CD4-positive, alpha-beta memory T cell (primary cell): ENCODE measurements around the gene PTGDS. TPM values are rescaled to one million over a fixed set of nuclear protein-coding genes. Genes with fewer than 3 reads are reported as not detected.

Experiments
- CTCF ChIA-PET: fragments of 350-600 bp; sonication (Branson Sonifier 250); formaldehyde crosslinking; loops from one replicate; lab custom pipeline; 2021; ENCODE audit warnings: inconsistent platforms; ENCODE audit not compliant: partially characterized antibody; lab: Charles Lee
- POLR2A ChIA-PET: fragments of 350-600 bp; sonication (Branson Sonifier 250); formaldehyde crosslinking; loops from one replicate; lab custom pipeline; 2021; ENCODE audit not compliant: partially characterized antibody; lab: Charles Lee
- DNase-seq, 5 donors: peaks; one replicate each; pipeline versions ENCODE4 v3.0.0 to v3.0.0-alpha.2; 2020 to 2022; ENCODE audit warnings: mixed read lengths in 1 of 5
- H3K27ac ChIP-seq: one replicate; pipeline ENCODE4 v1.7.0; 2013; ENCODE audit warnings: low read depth, low read length
- H3K27me3 ChIP-seq: 2 replicates; pipeline ENCODE4 v1.7.0; 2013; ENCODE audit warnings: mild to moderate bottlenecking, low read length, moderate library complexity; ENCODE audit not compliant: insufficient read depth
- H3K36me3 ChIP-seq: 2 replicates; pipeline ENCODE4 v1.7.0; 2013; ENCODE audit warnings: mild to moderate bottlenecking, low read length, moderate library complexity; ENCODE audit not compliant: insufficient read depth
- H3K4me1 ChIP-seq: 2 replicates; pipeline ENCODE4 v1.7.0; 2013; ENCODE audit warnings: mild to moderate bottlenecking, low read length, moderate library complexity; ENCODE audit not compliant: insufficient read depth
- H3K4me3 ChIP-seq, 2 donors: one replicate each; pipeline ENCODE4 v1.7.0; 2013; ENCODE audit warnings: low read length in 2 of 2, mild to moderate bottlenecking in 1 of 2
- H3K9me3 ChIP-seq, 2 donors: one replicate each; pipeline ENCODE4 v1.7.0; 2013; ENCODE audit warnings: low read length in 2 of 2, control low read depth in 1 of 2; ENCODE audit not compliant: control insufficient read depth in 1 of 2
- H3K27ac Mint-ChIP-seq, 7 donors: one replicate each; pipeline ENCODE4 v1.8.0; 2020 to 2021; ENCODE audit warnings: mixed read lengths in 7 of 7, mild to moderate bottlenecking in 6 of 7, inconsistent platforms in 3 of 7, moderate library complexity in 3 of 7
- H3K27me3 Mint-ChIP-seq, 2 donors: one replicate each; pipeline ENCODE4 v1.8.0; 2020 to 2021; ENCODE audit warnings: mixed read lengths in 2 of 2
- H3K36me3 Mint-ChIP-seq, 2 donors: one replicate each; pipeline ENCODE4 v1.8.0; 2020 to 2021; ENCODE audit warnings: mixed read lengths in 2 of 2, inconsistent platforms in 1 of 2, mild to moderate bottlenecking in 1 of 2
- H3K4me1 Mint-ChIP-seq, 4 donors: one replicate each; pipeline ENCODE4 v1.8.0; 2020 to 2021; ENCODE audit warnings: mixed read lengths in 4 of 4, mild to moderate bottlenecking in 1 of 4
- H3K4me3 Mint-ChIP-seq, 8 donors: one replicate each; pipeline ENCODE4 v1.8.0; 2020 to 2021; ENCODE audit warnings: mixed read lengths in 8 of 8, mild to moderate bottlenecking in 7 of 8, moderate library complexity in 6 of 8, inconsistent platforms in 3 of 8
- H3K9me3 Mint-ChIP-seq, 8 donors: one replicate each; pipeline ENCODE4 v1.8.0; 2020 to 2021; ENCODE audit warnings: mixed read lengths in 8 of 8, mild to moderate bottlenecking in 5 of 8, inconsistent platforms in 3 of 8, moderate library complexity in 1 of 8
- intact Hi-C: fragments of 100-400 bp; cut with micrococcal nuclease; formaldehyde crosslinking; loops from one replicate; pipeline ENCODE4 v1.15.1; 2023
- polyA plus RNA-seq, 2 donors: library from polyadenylated mRNA; unstranded; fragments of 300-500 nt; fragmentation: Illumina TruSeq; gene quantifications; one replicate each; pipeline ENCODE4 v1.2.3, GENCODE V29; 2021
- total RNA-seq, 2 experiments: library from RNA; stranded (reverse); gene quantifications; one replicate each; pipeline ENCODE4 v1.2.3, GENCODE V29; 2021

Gene PTGDS
- total and polyA plus RNA-seq, 4 experiments from 2014 or later = 1.7 to 5.1 (median 4.3) TPM

DNA sequence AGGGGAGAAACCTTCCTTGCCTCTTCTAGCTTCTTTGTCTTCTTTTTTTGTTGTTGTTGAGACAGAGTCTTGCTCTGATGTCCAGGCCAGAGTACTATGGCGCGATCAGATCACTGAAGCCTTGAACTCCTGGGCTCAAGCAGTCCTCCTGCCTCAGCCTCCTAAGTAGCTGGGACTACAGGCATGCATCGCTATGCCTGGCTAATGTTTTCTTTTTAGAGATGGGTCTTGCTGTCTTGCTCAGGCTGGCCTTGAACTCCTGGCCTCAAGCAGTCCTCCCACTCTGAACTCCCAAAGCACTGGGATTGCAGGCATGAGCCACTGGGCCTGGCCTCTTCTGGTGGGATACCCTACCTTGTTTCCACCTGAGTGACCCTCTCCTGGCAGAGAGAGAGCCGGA is 11.6 kb downstream of the PTGDS start:
- Histone ChIP-seq H3K27me3 (peaks cover under 1% of the 10 kb centered on the region), H3K27ac (no peak overlapping the region), H3K4me3 (no peak overlapping the region), H3K36me3 (peaks cover 5% of the 10 kb centered on the region), H3K9me3 (no peaks in the 10 kb centered on the region), H3K4me1 (peaks cover 22% of the 10 kb centered on the region)
- DNase-seq = no peak
- Mint-ChIP-seq H3K27me3 (peaks cover 3 to 12% of the 10 kb centered on the region in 2 donors), H3K4me3 (no peak overlapping the region), H3K4me1 (peaks cover 5 to 32% (median 15%) of the 10 kb centered on the region in 4 donors), H3K36me3 (peaks cover 0 to 7% of the 10 kb centered on the region in 2 donors), H3K27ac (peak overlapping the region in 1 of 7 donors; percentile 17), H3K9me3 (no peaks in the 10 kb centered on the region)
- CTCF ChIA-PET = interaction anchor here (1.3 kb wide), 1 partner anchor 42 kb away, joined by 5 read pairs; the partner anchor contains the start of gene FUT7
- intact Hi-C loops = no loop called here
- POLR2A ChIA-PET = interaction anchor here (1.8 to 5.4 kb wide), 2 partner anchors 14 to 39 kb away, joined by 5 to 52 read pairs; partner anchors contain the start of genes ABCA2 and FUT7

DNA sequence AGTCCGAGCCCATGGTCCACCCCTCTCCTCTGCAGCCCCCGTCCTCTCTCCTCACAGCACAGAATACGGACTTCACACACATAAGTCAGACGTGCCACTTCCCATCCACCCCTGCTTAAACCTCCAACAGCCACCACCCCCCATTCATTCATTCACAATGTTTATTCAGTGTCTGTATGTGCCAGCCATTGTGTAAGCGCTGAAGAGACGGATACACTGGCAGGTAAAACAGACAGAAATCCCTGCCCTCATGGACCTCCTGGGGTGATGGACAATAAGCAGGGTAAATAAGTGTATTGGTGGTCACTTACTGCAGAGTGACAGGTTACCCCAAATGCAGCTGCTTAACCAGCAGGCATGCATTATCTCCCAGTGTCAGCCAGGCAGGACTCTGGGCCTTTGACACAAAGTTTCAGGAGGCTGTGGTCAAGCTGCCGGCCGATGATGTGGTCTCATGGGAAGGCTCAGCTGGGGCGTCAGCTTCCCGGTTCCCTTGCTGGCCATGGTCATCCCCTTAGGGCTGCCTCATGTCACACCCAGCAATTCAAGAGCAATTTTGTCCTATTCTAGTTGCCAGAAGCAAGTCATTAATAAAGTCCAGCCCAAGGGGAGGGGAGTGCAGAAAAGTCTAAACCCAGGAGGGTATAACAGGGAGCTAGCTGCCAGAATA is 13.1 kb downstream of the PTGDS start:
- peaks cover 26% of the 10 kb centered on the region for H3K4me1 ChIP-seq
- ChIA-PET CTCF (interaction anchor here (0.6 to 1.7 kb wide), 4 partner anchors 9 to 45 kb away, joined by 3 to 5 read pairs (median 3); no protein-coding TSS in a partner anchor), POLR2A (interaction anchor here (1.0 to 6.9 kb wide), 10 partner anchors 10 to 104 kb away, joined by 3 to 57 read pairs (median 18); partner anchors contain the start of genes ABCA2, C8G, FBXW5 and FUT7)
- no peaks in the 10 kb centered on the region for H3K9me3 ChIP-seq
- no peaks in the 10 kb centered on the region for H3K27me3 ChIP-seq
- no peaks in the 10 kb centered on the region for H3K9me3 Mint-ChIP-seq
- intact Hi-C loops = no loop called here
- peaks cover 7% of the 10 kb centered on the region for H3K36me3 ChIP-seq
- peak overlapping the region in 6 of 7 donors; percentile 38 to 86 (median 70) for H3K27ac Mint-ChIP-seq
- no peak overlapping the region for H3K27ac ChIP-seq
- H3K27me3 Mint-ChIP-seq = peaks cover 0 to 9% of the 10 kb centered on the region in 2 donors
- DNase-seq = no peak
- peak overlapping the region; percentile 1 to 84 (median 70) for H3K4me3 Mint-ChIP-seq
- peaks cover 0 to 7% of the 10 kb centered on the region in 2 donors for H3K36me3 Mint-ChIP-seq
- H3K4me3 ChIP-seq = no peak overlapping the region
- H3K4me1 Mint-ChIP-seq = peaks cover 4 to 29% (median 14%) of the 10 kb centered on the region in 4 donors

DNA sequence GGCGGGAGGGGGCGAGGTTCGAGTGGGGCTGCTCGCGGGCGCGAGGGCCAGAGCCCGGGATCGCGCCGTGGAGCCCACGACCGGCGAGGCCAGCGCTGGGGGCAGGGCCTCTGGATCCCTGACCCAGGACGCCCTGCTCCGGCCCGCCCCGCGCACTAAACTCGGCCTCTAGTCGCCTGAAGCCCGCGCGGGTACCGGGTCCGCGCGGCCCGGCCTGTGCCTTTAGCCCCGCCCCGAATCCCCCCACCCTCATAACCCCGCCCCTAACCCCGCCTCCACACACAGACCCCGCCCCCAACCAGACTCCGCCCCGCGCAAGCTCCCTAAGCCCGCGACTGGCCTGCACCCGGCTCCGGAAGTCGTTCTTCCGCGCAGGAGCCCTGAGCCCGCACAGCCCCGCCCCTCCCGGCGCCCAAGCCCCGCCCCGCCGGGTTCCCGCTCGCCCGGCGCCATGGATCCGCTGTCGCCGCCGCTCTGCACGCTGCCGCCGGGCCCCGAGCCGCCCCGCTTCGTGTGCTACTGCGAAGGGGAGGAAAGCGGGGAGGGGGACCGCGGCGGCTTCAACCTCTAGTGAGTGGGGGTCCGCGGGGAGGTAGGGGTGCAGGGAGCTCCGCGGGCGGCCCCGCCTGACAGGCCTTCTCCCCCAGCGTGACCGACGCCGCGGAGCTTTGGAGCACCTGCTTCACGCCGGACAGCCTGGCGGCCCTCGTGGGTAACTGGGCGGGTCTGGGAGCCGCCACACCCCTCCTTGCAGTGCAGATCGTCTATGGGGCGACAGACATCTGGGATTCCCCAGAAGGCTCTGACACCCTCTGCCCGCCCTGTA is 14.9 kb downstream of the PTGDS start, which contains the start of gene PAXX:
Gene PAXX, plus strand, starts transcription at position 430 of the 826 bp plus-strand sequence. Its CDS starts 22 bp downstream, at position 452.
- Histone ChIP-seq H3K9me3 (no peaks in the 10 kb centered on the region), H3K27me3 (no peaks in the 10 kb centered on the region), H3K4me1 (peaks cover 41% of the 10 kb centered on the region), H3K27ac (peak within 1 kb of the TSS; percentile 85), H3K4me3 (peak within 1 kb of the TSS; percentile 86 to 90), H3K36me3 (peaks cover 7% of the 10 kb centered on the region)
- H3K27ac Mint-ChIP-seq = peak within 1 kb of the TSS; percentile 83 to 94 (median 88)
- peaks cover 4 to 41% (median 20%) of the 10 kb centered on the region in 4 donors for H3K4me1 Mint-ChIP-seq
- H3K27me3 Mint-ChIP-seq = peaks cover 0 to 5% of the 10 kb centered on the region in 2 donors
- intact Hi-C loops = loop anchor here (1.0 to 2.0 kb wide), 5 partner anchors 13 to 201 kb away; partner anchors contain the start of genes ABCA2, AJM1, C8G and FBXW5
- H3K9me3 Mint-ChIP-seq = no peaks in the 10 kb centered on the region
- peak within 1 kb of the TSS; percentile 84 to 92 (median 88) for H3K4me3 Mint-ChIP-seq
- peaks cover 0 to 10% of the 10 kb centered on the region in 2 donors for H3K36me3 Mint-ChIP-seq
- DNase-seq = peak; percentile 92 to 93 (median 93)
- POLR2A ChIA-PET = interaction anchor here (0.7 to 6.9 kb wide), 31 partner anchors 8 to 430 kb away, joined by 3 to 57 read pairs (median 4); partner anchors contain the start of genes ABCA2, AJM1, C8G and EXD3
- CTCF ChIA-PET = interaction anchor here (0.8 to 3.4 kb wide), 10 partner anchors 11 to 205 kb away, joined by 3 to 21 read pairs (median 4); partner anchors contain the start of genes C8G, FUT7 and NPDC1

DNA sequence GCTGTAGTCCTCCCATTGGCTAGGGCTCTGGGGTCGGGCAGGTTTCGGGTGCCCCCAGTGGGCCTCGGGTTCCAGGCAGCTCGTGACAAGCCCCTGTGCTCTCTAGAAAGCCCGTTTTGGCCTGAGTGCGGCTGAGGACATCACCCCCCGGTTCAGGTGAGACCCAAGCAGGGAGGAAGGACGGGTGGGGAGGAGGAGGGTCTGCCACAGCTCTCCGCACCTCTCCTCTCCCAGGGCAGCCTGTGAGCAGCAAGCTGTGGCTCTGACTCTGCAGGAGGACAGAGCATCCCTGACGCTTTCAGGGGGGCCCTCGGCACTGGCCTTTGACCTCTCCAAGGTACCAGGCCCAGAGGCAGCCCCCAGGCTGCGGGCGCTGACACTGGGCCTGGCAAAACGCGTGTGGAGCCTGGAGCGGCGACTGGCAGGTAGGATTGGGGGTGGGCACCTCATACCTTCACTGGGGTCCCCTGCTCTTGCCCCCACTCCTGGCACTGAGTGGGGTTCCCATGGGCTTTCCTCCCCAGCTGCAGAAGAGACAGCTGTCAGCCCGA is 15.6 kb downstream of the PTGDS start:
- H3K36me3 ChIP-seq = peaks cover 7% of the 10 kb centered on the region

DNA sequence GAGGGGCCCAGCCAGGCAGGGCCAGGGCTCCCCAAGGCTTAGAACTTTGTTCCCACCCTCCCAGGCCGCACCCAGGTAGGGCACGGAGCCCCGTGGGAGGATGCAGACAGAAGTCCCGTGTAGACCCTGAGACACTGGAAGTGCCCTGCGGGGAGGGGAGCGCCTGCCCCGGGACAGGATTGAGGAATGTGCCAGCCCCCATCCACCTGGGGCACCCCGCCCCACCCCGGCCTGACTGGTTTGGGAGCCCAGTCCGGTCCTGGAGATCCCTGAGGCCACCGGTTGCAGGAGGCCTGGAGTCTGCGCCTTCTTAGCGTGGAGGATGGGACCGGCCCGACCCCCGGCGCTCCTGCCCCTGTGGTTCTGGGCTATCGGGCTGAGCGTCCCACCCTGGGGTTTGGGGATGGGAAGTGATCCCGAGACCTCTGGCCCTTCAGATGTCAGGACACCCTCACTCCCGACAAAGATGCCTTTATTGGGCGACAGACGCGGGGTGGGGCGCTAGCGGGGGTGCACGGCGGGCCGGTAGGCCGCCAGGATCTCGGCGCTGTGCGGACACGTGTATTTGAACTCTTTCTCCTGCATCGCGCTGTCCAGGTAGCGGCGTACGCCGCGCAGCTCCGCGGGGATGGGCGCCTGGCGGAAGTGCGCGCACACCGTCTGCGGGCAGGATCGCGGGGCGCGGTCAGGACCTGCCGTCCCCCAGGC is 17.0 kb downstream of the PTGDS start:
- H3K36me3 ChIP-seq = peaks cover 7% of the 10 kb centered on the region
- CTCF ChIA-PET = interaction anchor here (1.1 to 3.4 kb wide), 2 partner anchors 35 to 152 kb away, joined by 4 to 21 read pairs; partner anchors contain the start of gene AJM1

More for the DNA sequence above, 15.6 kb downstream of the PTGDS start:
- ChIA-PET CTCF (interaction anchor here (0.5 to 3.4 kb wide), 6 partner anchors 37 to 205 kb away, joined by 3 to 21 read pairs (median 4); partner anchors contain the start of genes AJM1 and NPDC1), POLR2A (interaction anchor here (0.6 to 6.9 kb wide), 31 partner anchors 10 to 430 kb away, joined by 3 to 57 read pairs (median 3); partner anchors contain the start of genes ABCA2, C8G, EXD3 and FBXW5)
- no peak for DNase-seq
- peak overlapping the region; percentile 86 to 90 for H3K4me3 ChIP-seq
- peak overlapping the region; percentile 85 for H3K27ac ChIP-seq
- Mint-ChIP-seq H3K36me3 (peaks cover 0 to 10% of the 10 kb centered on the region in 2 donors), H3K27me3 (peaks cover 0 to 2% of the 10 kb centered on the region in 2 donors), H3K27ac (peak overlapping the region; percentile 83 to 94 (median 88)), H3K4me3 (peak overlapping the region; percentile 83 to 92 (median 88)), H3K4me1 (peaks cover 8 to 47% (median 26%) of the 10 kb centered on the region in 4 donors), H3K9me3 (no peaks in the 10 kb centered on the region)
- H3K27me3 ChIP-seq = no peaks in the 10 kb centered on the region
- H3K4me1 ChIP-seq = peaks cover 48% of the 10 kb centered on the region
- intact Hi-C loops = loop anchor here (1.0 to 2.0 kb wide), 5 partner anchors 14 to 202 kb away; partner anchors contain the start of genes ABCA2, AJM1, C8G and FBXW5
- H3K9me3 ChIP-seq = no peaks in the 10 kb centered on the region

More for the DNA sequence above, 17.0 kb downstream of the PTGDS start:
- Mint-ChIP-seq H3K9me3 (no peaks in the 10 kb centered on the region), H3K27ac (peak overlapping the region in 1 of 7 donors; percentile 88), H3K27me3 (peaks cover 0 to 1% of the 10 kb centered on the region in 2 donors), H3K4me1 (peaks cover 13 to 58% (median 32%) of the 10 kb centered on the region in 4 donors), H3K36me3 (peaks cover 0 to 10% of the 10 kb centered on the region in 2 donors), H3K4me3 (peak overlapping the region in 1 of 8 donors; percentile 92)
- H3K27ac ChIP-seq = no peak overlapping the region
- POLR2A ChIA-PET = interaction anchor here (0.7 to 6.9 kb wide), 12 partner anchors 14 to 246 kb away, joined by 3 to 57 read pairs (median 18); partner anchors contain the start of genes ABCA2, C8G, FBXW5 and FUT7
- intact Hi-C loops = no loop called here
- H3K4me3 ChIP-seq = no peak overlapping the region
- DNase-seq = no peak
- H3K4me1 ChIP-seq = peaks cover 60% of the 10 kb centered on the region
- H3K27me3 ChIP-seq = no peaks in the 10 kb centered on the region
- H3K9me3 ChIP-seq = no peaks in the 10 kb centered on the region
